Chondrocyte (in vitro differentiated cells): ENCODE data around the gene CRNKL1. TPM values are rescaled to one million over a fixed set of nuclear protein-coding genes. Genes with fewer than 3 reads are reported as not detected.

Experiments
- DNase-seq: peaks from one replicate; pipeline ENCODE4 v3.0.0; 2021; ENCODE audit warnings: mixed read lengths, low spot score
- H3K27ac Mint-ChIP-seq: one replicate; pipeline ENCODE4 v1.8.0; 2021; ENCODE audit warnings: mild to moderate bottlenecking, moderate library complexity, mixed read lengths; ENCODE audit not compliant: unreplicated experiment
- H3K27me3 Mint-ChIP-seq: 2 replicates; pipeline ENCODE4 v1.8.0; 2021; ENCODE audit warnings: low read depth, mixed read lengths
- H3K36me3 Mint-ChIP-seq: 2 replicates; pipeline ENCODE4 v1.8.0; 2021; ENCODE audit warnings: low read depth, mixed read lengths
- H3K4me1 Mint-ChIP-seq: 2 replicates; pipeline ENCODE4 v1.8.0; 2021; ENCODE audit warnings: low read depth, mild to moderate bottlenecking, mixed read lengths
- H3K4me3 Mint-ChIP-seq: one replicate; pipeline ENCODE4 v1.8.0; 2021; ENCODE audit warnings: mild to moderate bottlenecking, moderate library complexity, mixed read lengths; ENCODE audit not compliant: unreplicated experiment
- H3K9me3 Mint-ChIP-seq: 2 replicates; pipeline ENCODE4 v1.8.0; 2021; ENCODE audit warnings: low read depth, mixed read lengths
- CTCF ChIP-seq: fragments of 200-600 bp; sonication (generic); IDR thresholded peaks from 2 replicates; pipeline ENCODE4 v1.5.0; 2021; ENCODE audit warnings: antibody characterized with exemption, mild to moderate bottlenecking, moderate library complexity
- total RNA-seq: library from RNA; stranded (reverse); gene quantifications from 3 replicates; pipeline ENCODE4 v1.2.1, GENCODE V29; 2021

CRNKL1 gene
- total RNA-seq, 1 donor from 2014 or later = 16.4 TPM

GRCh38 chr20:20019123-20019522 is 33.1 kb downstream of the CRNKL1 start:
- DNase-seq = no peak
- Mint-ChIP-seq H3K9me3 (no peaks in the 10 kb centered on the region), H3K36me3 (no peaks in the 10 kb centered on the region), H3K27ac (peak overlapping the region; percentile 57), H3K4me3 (peak overlapping the region; percentile 22), H3K27me3 (no peaks in the 10 kb centered on the region), H3K4me1 (peaks cover 44% of the 10 kb centered on the region)
- no peak for TF ChIP-seq CTCF

- H3K4me3 Mint-ChIP-seq = peak overlapping the region; percentile 88
- no peaks in the 10 kb centered on the region for H3K36me3 Mint-ChIP-seq
- H3K27ac Mint-ChIP-seq = peak overlapping the region; percentile 17
- no peak for DNase-seq
- H3K9me3 Mint-ChIP-seq = no peaks in the 10 kb centered on the region
- peaks cover 41% of the 10 kb centered on the region for H3K4me1 Mint-ChIP-seq
- no peak for TF ChIP-seq CTCF
- H3K27me3 Mint-ChIP-seq = no peaks in the 10 kb centered on the region
Observed at GRCh38 chr20:20018366-20018765, 33.9 kb downstream of the CRNKL1 start.

GRCh38 chr20:20017844-20018185 is 34.5 kb downstream of the CRNKL1 start:
- Mint-ChIP-seq H3K9me3 (no peaks in the 10 kb centered on the region), H3K27ac (peak overlapping the region; percentile 41), H3K4me1 (peaks cover 41% of the 10 kb centered on the region), H3K27me3 (no peaks in the 10 kb centered on the region), H3K36me3 (no peaks in the 10 kb centered on the region), H3K4me3 (peak overlapping the region; percentile 88)
- no peak for DNase-seq
- no peak for TF ChIP-seq CTCF

DNA sequence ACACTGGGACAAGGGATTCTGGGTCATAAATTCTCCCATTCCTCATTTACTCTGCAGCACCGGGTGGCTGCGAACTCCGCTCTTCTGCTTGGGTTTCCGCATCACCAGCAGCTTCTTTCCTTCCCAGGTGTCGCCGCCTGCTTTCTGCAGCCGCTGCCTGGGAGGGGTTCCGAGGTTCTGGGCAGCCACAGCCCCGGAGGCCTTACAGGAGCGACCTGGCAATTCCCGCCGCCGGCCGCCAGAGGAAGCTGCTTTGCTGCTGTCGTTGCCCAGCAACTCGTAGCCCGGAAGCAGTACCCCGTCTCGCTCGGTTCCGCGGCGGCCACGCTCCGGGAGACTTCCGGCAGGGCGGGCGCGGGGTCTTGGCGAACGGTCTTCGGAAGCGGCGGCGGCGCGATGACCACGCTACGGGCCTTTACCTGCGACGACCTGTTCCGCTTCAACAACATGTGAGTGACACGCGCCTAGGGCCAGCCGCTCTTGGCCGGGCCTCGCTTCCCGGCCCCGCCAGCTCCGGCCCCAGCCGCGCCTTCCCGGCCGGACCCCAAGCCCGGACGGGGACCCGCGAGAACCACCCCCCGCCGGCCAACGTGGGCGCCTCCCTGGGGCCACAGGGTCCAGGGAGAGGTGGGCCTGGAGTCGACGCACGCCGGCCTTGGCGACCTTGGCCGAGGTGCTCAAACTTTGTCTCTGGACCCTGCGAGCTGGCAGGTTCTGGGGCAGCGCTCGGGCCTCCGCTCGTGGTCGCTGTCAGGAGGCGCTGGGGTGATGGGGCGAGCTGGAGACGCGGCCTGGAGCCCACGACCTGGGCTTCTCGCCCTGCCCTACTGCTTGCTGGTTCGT is 35.0 kb downstream of the CRNKL1 start, which contains the start of gene NAA20:
TSS of gene NAA20 (plus strand) at position 362 of the 843 bp plus-strand sequence. CDS start at position 397, 35 bp downstream.
- Mint-ChIP-seq H3K9me3 (no peaks in the 10 kb centered on the region), H3K27ac (peak within 1 kb of the TSS; percentile 93), H3K36me3 (no peaks in the 10 kb centered on the region), H3K4me3 (peak within 1 kb of the TSS; percentile 88), H3K27me3 (no peaks in the 10 kb centered on the region), H3K4me1 (peaks cover 41% of the 10 kb centered on the region)
- peak; percentile 78 for TF ChIP-seq CTCF
- peak; percentile 99 for DNase-seq

GRCh38 chr20:20014659-20015058 is 37.6 kb downstream of the CRNKL1 start:
- no peaks in the 10 kb centered on the region for H3K36me3 Mint-ChIP-seq
- no peak for TF ChIP-seq CTCF
- no peak overlapping the region for H3K4me3 Mint-ChIP-seq
- no peaks in the 10 kb centered on the region for H3K9me3 Mint-ChIP-seq
- H3K27ac Mint-ChIP-seq = no peak overlapping the region
- H3K4me1 Mint-ChIP-seq = peaks cover 38% of the 10 kb centered on the region
- no peaks in the 10 kb centered on the region for H3K27me3 Mint-ChIP-seq
- DNase-seq = no peak
